Activated CD4-positive, alpha-beta T cell treated with anti-CD3 and anti-CD28 coated beads for 36 hours (primary cell): ENCODE measurements around the gene MICB. TPM values are rescaled to one million over a fixed set of nuclear protein-coding genes. Genes with fewer than 3 reads are reported as not detected.
"Not testable (repeated sequence)": the region's sequence is repeated elsewhere in the genome, so short reads cannot be mapped to it uniquely, and the experiment has no call there.

Source experiments
- ATAC-seq: fragments of 200-7000 bp; cut with Tn5 transposase; one replicate; pipeline ENCODE4 v1.10.0; 2021; ENCODE audit warnings: mild to moderate bottlenecking, moderate library complexity
- CTCF ChIA-PET: fragments of 350-600 bp; sonication (Branson Sonifier 250); formaldehyde crosslinking; loops from one replicate; lab custom pipeline; 2021; ENCODE audit warnings: antibody characterized with exemption; lab: Charles Lee
- POLR2A ChIA-PET: fragments of 350-600 bp; sonication (Branson Sonifier 250); formaldehyde crosslinking; loops from one replicate; lab custom pipeline; 2021; ENCODE audit warnings: antibody characterized with exemption, inconsistent platforms; lab: Charles Lee
- DNase-seq: peaks from one replicate; pipeline ENCODE4 v3.0.0-alpha.2; 2020
- H3K27ac Mint-ChIP-seq: one replicate; pipeline ENCODE4 v1.8.0; 2021; ENCODE audit warnings: mixed read lengths
- H3K27me3 Mint-ChIP-seq: one replicate; pipeline ENCODE4 v1.8.0; 2021; ENCODE audit warnings: mixed read lengths
- H3K36me3 Mint-ChIP-seq: one replicate; pipeline ENCODE4 v1.8.0; 2021; ENCODE audit warnings: low read depth, mixed read lengths
- H3K4me1 Mint-ChIP-seq: one replicate; pipeline ENCODE4 v1.8.0; 2021; ENCODE audit warnings: mixed read lengths
- H3K4me3 Mint-ChIP-seq: one replicate; pipeline ENCODE4 v1.8.0; 2021; ENCODE audit warnings: mild to moderate bottlenecking, moderate library complexity, mixed read lengths
- H3K9me3 Mint-ChIP-seq: one replicate; pipeline ENCODE4 v1.8.0; 2021; ENCODE audit warnings: low read depth, mixed read lengths
- intact Hi-C, 2 experiments: fragments of 100-400 bp; cut with DNase I in 1 of 2; cut with micrococcal nuclease in 1 of 2; formaldehyde crosslinking; loops; one replicate each; pipeline versions ENCODE4 v1.14.2 to v1.15.1; 2022 to 2024; cut with DNase I, micrococcal nuclease
- total RNA-seq, 2 experiments: library from RNA; stranded (reverse); gene quantifications; one replicate each; pipeline ENCODE4 v1.2.3, GENCODE V29; 2021

Gene MICB
- total RNA-seq, 2 experiments from 2014 or later, result 19.6 to 19.7 TPM

GRCh38 chr6:31476515-31477139 lies 21.3 kb upstream of the MICB start:
- Mint-ChIP-seq H3K4me1 (peaks cover 32% of the 10 kb centered on the region), H3K9me3 (no peaks in the 10 kb centered on the region), H3K27me3 (no peaks in the 10 kb centered on the region), H3K27ac (no peak overlapping the region), H3K36me3 (peaks cover 5% of the 10 kb centered on the region), H3K4me3 (no peak overlapping the region)
- ChIA-PET POLR2A (no interaction called here), CTCF (no interaction called here)
- intact Hi-C loops, result no loop called here
- no peak for DNase-seq
- ATAC-seq, result no peak

GRCh38 chr6:31477521-31477920 lies 20.4 kb upstream of the MICB start:
- intact Hi-C loops, result no loop called here
- CTCF ChIA-PET, result no interaction called here
- POLR2A ChIA-PET, result no interaction called here
- Mint-ChIP-seq H3K9me3 (no peaks in the 10 kb centered on the region), H3K36me3 (peaks cover 4% of the 10 kb centered on the region), H3K4me1 (peaks cover 23% of the 10 kb centered on the region), H3K4me3 (no peak overlapping the region), H3K27ac (no peak overlapping the region), H3K27me3 (no peaks in the 10 kb centered on the region)
- no peak for DNase-seq
- ATAC-seq, result no peak

- Mint-ChIP-seq H3K9me3 (no peaks in the 10 kb centered on the region), H3K27ac (no peak overlapping the region), H3K27me3 (no peaks in the 10 kb centered on the region), H3K36me3 (peaks cover 4% of the 10 kb centered on the region), H3K4me1 (peaks cover 15% of the 10 kb centered on the region), H3K4me3 (no peak overlapping the region)
- POLR2A ChIA-PET, result no interaction called here
- DNase-seq (no peak), ATAC-seq (no peak)
- intact Hi-C loops, result no loop called here
- CTCF ChIA-PET, result interaction anchor here (0.6 to 0.7 kb wide), 2 partner anchors 14 to 34 kb away, joined by 3 to 4 read pairs; no protein-coding TSS in a partner anchor
Measured at GRCh38 chr6:31478186-31478950, 19.6 kb upstream of the MICB start.

GRCh38 chr6:31479151-31479932 lies 18.6 kb upstream of the MICB start:
- H3K9me3 Mint-ChIP-seq, result no peaks in the 10 kb centered on the region
- ChIA-PET POLR2A (no interaction called here), CTCF (interaction anchor here (0.6 to 0.7 kb wide), 2 partner anchors 13 to 35 kb away, joined by 3 to 4 read pairs; no protein-coding TSS in a partner anchor)
- no peak overlapping the region for H3K27ac Mint-ChIP-seq
- H3K27me3 Mint-ChIP-seq, result no peaks in the 10 kb centered on the region
- peaks cover under 1% of the 10 kb centered on the region for H3K36me3 Mint-ChIP-seq
- H3K4me1 Mint-ChIP-seq, result peaks cover 5% of the 10 kb centered on the region
- ATAC-seq, result no peak
- DNase-seq, result no peak
- intact Hi-C loops, result no loop called here
- H3K4me3 Mint-ChIP-seq, result no peak overlapping the region

- Mint-ChIP-seq H3K4me3 (no peak overlapping the region), H3K27me3 (no peaks in the 10 kb centered on the region), H3K27ac (no peak overlapping the region), H3K4me1 (peaks cover 2% of the 10 kb centered on the region), H3K36me3 (no peaks in the 10 kb centered on the region), H3K9me3 (no peaks in the 10 kb centered on the region)
- ChIA-PET POLR2A (no interaction called here), CTCF (no interaction called here)
- intact Hi-C loops, result no loop called here
- ATAC-seq (no peak), DNase-seq (no peak)
Measured at GRCh38 chr6:31479933-31480535, 17.9 kb upstream of the MICB start.

GRCh38 chr6:31480574-31480973 lies 17.4 kb upstream of the MICB start:
- Mint-ChIP-seq H3K27me3 (no peaks in the 10 kb centered on the region), H3K27ac (no peak overlapping the region), H3K4me3 (no peak overlapping the region), H3K9me3 (no peaks in the 10 kb centered on the region), H3K36me3 (no peaks in the 10 kb centered on the region), H3K4me1 (no peaks in the 10 kb centered on the region)
- ChIA-PET POLR2A (no interaction called here), CTCF (no interaction called here)
- no peak for ATAC-seq
- intact Hi-C loops, result no loop called here
- no peak for DNase-seq

GRCh38 chr6:31483392-31483791 lies 14.6 kb upstream of the MICB start:
- no peaks in the 10 kb centered on the region for H3K27me3 Mint-ChIP-seq
- no peaks in the 10 kb centered on the region for H3K9me3 Mint-ChIP-seq
- POLR2A ChIA-PET, result no interaction called here
- DNase-seq (no peak), ATAC-seq (no peak)
- H3K4me1 Mint-ChIP-seq, result peaks cover 1% of the 10 kb centered on the region
- no peak overlapping the region for H3K4me3 Mint-ChIP-seq
- H3K36me3 Mint-ChIP-seq, result no peaks in the 10 kb centered on the region
- intact Hi-C loops, result no loop called here
- no peak overlapping the region for H3K27ac Mint-ChIP-seq
- CTCF ChIA-PET, result interaction anchor here (0.5 to 1.2 kb wide), 4 partner anchors 10 to 1029 kb away, joined by 3 to 5 read pairs (median 3); no protein-coding TSS in a partner anchor

GRCh38 chr6:31485055-31485454 lies 12.9 kb upstream of the MICB start:
- Mint-ChIP-seq H3K27me3 (no peaks in the 10 kb centered on the region), H3K4me3 (no peak overlapping the region), H3K9me3 (no peaks in the 10 kb centered on the region), H3K4me1 (peaks cover 1% of the 10 kb centered on the region), H3K36me3 (no peaks in the 10 kb centered on the region), H3K27ac (no peak overlapping the region)
- no peak for DNase-seq
- ChIA-PET POLR2A (no interaction called here), CTCF (no interaction called here)
- ATAC-seq, result no peak
- intact Hi-C loops, result loop anchor here (1.0 kb wide), 2 partner anchors 97 to 99 kb away; no protein-coding TSS in a partner anchor

GRCh38 chr6:31486065-31486837 lies 11.7 kb upstream of the MICB start:
- POLR2A ChIA-PET, result interaction anchor here (0.7 kb wide), 1 partner anchor 49 kb away, joined by 3 read pairs; no protein-coding TSS in a partner anchor
- intact Hi-C loops, H3K36me3 Mint-ChIP-seq, CTCF ChIA-PET, H3K4me3 Mint-ChIP-seq, H3K27me3 Mint-ChIP-seq, DNase-seq, H3K27ac Mint-ChIP-seq, H3K4me1 Mint-ChIP-seq, H3K9me3 Mint-ChIP-seq: not testable (repeated sequence)
- peak; percentile 53 for ATAC-seq

GRCh38 chr6:31487674-31488073 lies 10.3 kb upstream of the MICB start:
- CTCF ChIA-PET, H3K9me3 Mint-ChIP-seq: not testable (repeated sequence)
- H3K27ac Mint-ChIP-seq, result peak overlapping the region; percentile 24

More at GRCh38 chr6:31487674-31488073, 10.3 kb upstream of the MICB start:
- intact Hi-C loops, H3K27me3 Mint-ChIP-seq, POLR2A ChIA-PET, H3K4me3 Mint-ChIP-seq, ATAC-seq, DNase-seq, H3K36me3 Mint-ChIP-seq: not testable (repeated sequence)
- peaks cover 11% of the 10 kb centered on the region for H3K4me1 Mint-ChIP-seq
